Colonic mucosa (tissue), 4 donors: Measurements from ENCODE around the gene ABL1. TPM values are rescaled to one million over a fixed set of nuclear protein-coding genes. Genes with fewer than 3 reads are reported as not detected.

Experiments
- DNase-seq: peaks from one replicate; pipeline ENCODE4 v3.0.0-alpha.2; 2020
- H3K27ac ChIP-seq: fragments of 200-600 bp; one replicate; pipeline ENCODE4 v1.8.0; 2021
- H3K27me3 ChIP-seq: fragments of 200-600 bp; one replicate; pipeline ENCODE4 v1.8.0; 2021
- H3K36me3 ChIP-seq: fragments of 200-600 bp; one replicate; pipeline ENCODE4 v1.8.0; 2021
- H3K4me1 ChIP-seq: fragments of 200-600 bp; one replicate; pipeline ENCODE4 v1.8.0; 2021; ENCODE audit warnings: mild to moderate bottlenecking
- H3K4me3 ChIP-seq: fragments of 200-600 bp; one replicate; pipeline ENCODE4 v1.8.0; 2021
- H3K9ac ChIP-seq, 2 donors: one replicate each; pipeline ENCODE4 v1.7.0; 2013; ENCODE audit warnings: control low read depth in 2 of 2, low read depth in 2 of 2, low read length in 2 of 2
- H3K9me3 ChIP-seq: fragments of 200-600 bp; one replicate; pipeline ENCODE4 v1.8.0; 2021
- CTCF ChIP-seq: fragments of 200-600 bp; IDR thresholded peaks from one replicate; pipeline ENCODE4 v1.8.0; 2022; ENCODE audit warnings: antibody characterized with exemption, mild to moderate bottlenecking
- intact Hi-C: fragments of 100-400 bp; cut with DNase I; formaldehyde crosslinking; loops from one replicate; pipeline ENCODE4 v1.14.1; 2022
- total RNA-seq, 2 donors: library from RNA; stranded (reverse); fragmentation: NEBNext Ultra II Directional in 1 of 2; extraction: Animal tissue kit (Norgen Biotek cat#: 25700) in 1 of 2; gene quantifications; one replicate each; pipeline ENCODE4 v1.2.1, GENCODE V29; 2021
- donor health status: healthy.
- donor health status: DM: no; HTN: no; CAD: no.
- donor health status: DM: no; HTN: no; CAD: no.

ABL1 gene
- total RNA-seq, 2 donors from 2014 or later: 86.0 to 97.9 TPM

- Histone ChIP-seq H3K4me3 (no peak overlapping the region), H3K36me3 (no peaks in the 10 kb centered on the region), H3K9me3 (no peaks in the 10 kb centered on the region), H3K4me1 (no peaks in the 10 kb centered on the region), H3K27me3 (no peaks in the 10 kb centered on the region), H3K27ac (no peak overlapping the region), H3K9ac (no peak overlapping the region)
- intact Hi-C loops: no loop called here
- TF ChIP-seq CTCF: no peak
- DNase-seq: no peak
These were observed 94.6 kb downstream of the ABL1 start for GRCh38 chr9:130929571-130930038.

DNA sequence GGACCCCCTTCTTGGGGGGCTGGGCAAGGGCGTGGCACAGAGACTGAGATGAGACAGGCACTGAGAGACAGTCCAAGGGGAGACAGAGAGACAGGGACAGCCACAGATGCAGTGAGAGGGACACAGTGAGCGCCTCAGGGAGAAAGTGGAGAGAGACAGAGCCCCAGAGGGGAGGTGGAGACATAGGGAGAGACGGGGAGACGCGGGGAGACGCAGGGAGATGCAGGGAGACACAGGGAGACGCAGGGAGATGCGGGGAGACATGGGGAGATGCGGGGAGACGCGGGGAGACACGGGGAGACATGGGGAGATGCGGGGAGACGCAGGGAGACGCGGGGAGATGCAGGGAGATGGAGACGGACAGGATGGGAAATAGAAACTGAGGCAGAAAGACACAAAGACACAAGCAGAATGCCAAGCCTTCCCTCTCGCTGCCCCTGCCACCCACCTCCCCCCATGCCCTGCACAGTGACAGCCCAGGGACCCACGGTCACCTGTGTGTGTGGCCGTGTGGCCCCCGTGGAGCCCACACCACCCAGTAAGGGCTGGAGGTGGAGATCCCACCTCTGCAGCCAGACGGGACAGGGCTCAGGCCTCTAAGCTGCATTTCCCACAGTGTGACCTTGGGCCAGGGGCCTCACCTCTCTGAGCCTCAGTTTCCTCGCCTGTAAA, 95.2 kb downstream of the ABL1 start:
- Histone ChIP-seq H3K27ac (no peak overlapping the region), H3K36me3 (no peaks in the 10 kb centered on the region), H3K4me1 (no peaks in the 10 kb centered on the region), H3K27me3 (no peaks in the 10 kb centered on the region), H3K9ac (no peak overlapping the region), H3K9me3 (no peaks in the 10 kb centered on the region), H3K4me3 (no peak overlapping the region)
- TF ChIP-seq CTCF: no peak
- DNase-seq: no peak
- intact Hi-C loops: no loop called here

- Histone ChIP-seq H3K4me3 (no peak overlapping the region), H3K27me3 (no peaks in the 10 kb centered on the region), H3K9me3 (no peaks in the 10 kb centered on the region), H3K36me3 (no peaks in the 10 kb centered on the region), H3K27ac (no peak overlapping the region), H3K4me1 (no peaks in the 10 kb centered on the region), H3K9ac (no peak overlapping the region)
- TF ChIP-seq CTCF: no peak
- DNase-seq: no peak
- intact Hi-C loops: no loop called here
These were observed 95.8 kb downstream of the ABL1 start for GRCh38 chr9:130930804-130931349.

DNA sequence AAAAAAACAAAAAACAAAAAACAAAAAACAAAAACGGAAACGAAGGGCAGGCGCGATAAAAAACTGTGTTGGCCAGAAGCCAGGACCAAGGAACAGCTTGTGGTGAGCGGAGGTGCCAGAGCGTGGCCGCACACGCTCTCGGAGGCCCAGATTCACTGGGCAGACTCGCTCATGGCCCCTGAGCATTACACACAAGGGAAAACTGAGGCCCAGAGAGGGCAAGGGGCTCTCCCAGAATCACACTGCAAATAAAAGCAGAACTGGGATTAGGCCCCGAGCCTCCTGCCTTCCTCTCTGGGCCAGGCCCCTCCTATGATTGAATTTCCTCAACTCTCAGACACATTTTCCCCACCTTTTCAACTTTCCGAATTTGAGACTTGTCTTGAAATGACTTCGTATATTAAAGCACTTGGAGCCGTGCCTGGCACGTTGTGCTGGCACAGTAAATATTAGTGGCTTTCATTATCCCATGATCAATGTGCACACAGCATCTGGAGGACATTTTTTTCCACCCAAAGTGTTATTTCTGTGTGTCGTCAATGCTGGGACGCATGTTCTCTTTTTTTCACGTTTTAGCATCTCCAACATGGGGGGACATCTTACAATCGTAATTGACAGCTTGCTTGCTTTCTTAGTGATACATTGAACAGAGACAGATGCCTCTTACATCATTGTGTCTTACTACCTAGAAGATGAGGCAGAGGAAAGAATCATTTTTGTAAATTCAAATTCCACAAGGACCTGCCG, 96.6 kb downstream of the ABL1 start:
- Histone ChIP-seq H3K4me1 (no peaks in the 10 kb centered on the region), H3K9me3 (no peaks in the 10 kb centered on the region)

More for the DNA sequence above, 96.6 kb downstream of the ABL1 start:
- no peak for TF ChIP-seq CTCF
- no peak overlapping the region for H3K4me3 ChIP-seq
- H3K27me3 ChIP-seq: no peaks in the 10 kb centered on the region
- intact Hi-C loops: no loop called here
- no peak for DNase-seq
- H3K9ac ChIP-seq: no peak overlapping the region
- H3K36me3 ChIP-seq: no peaks in the 10 kb centered on the region
- H3K27ac ChIP-seq: no peak overlapping the region
